Immature natural killer cell (primary cell): ENCODE measurements around the gene HECTD1. TPM values are rescaled to one million over a fixed set of nuclear protein-coding genes. Genes with fewer than 3 reads are reported as not detected.
"Not testable (repeated sequence)": the region's sequence is repeated elsewhere in the genome, so short reads cannot be mapped to it uniquely, and the experiment has no call there.

ENCODE experiments used
- DNase-seq, 3 donors: peaks; one replicate each; pipeline ENCODE4 v3.0.0; 2022; ENCODE audit warnings: mixed read lengths in 1 of 3
- H3K27ac Mint-ChIP-seq, 6 donors: one replicate each; pipeline ENCODE4 v1.8.0; 2020; ENCODE audit warnings: mixed read lengths in 6 of 6, mild to moderate bottlenecking in 5 of 6, inconsistent platforms in 4 of 6, moderate library complexity in 3 of 6
- H3K27me3 Mint-ChIP-seq, 3 donors: one replicate each; pipeline ENCODE4 v1.8.0; 2020 to 2021; ENCODE audit warnings: low read depth in 3 of 3, mild to moderate bottlenecking in 3 of 3, mixed read lengths in 3 of 3, moderate library complexity in 3 of 3, inconsistent platforms in 1 of 3
- H3K36me3 Mint-ChIP-seq, 3 donors: one replicate each; pipeline ENCODE4 v1.8.0; 2020; ENCODE audit warnings: mixed read lengths in 3 of 3, inconsistent platforms in 2 of 3, mild to moderate bottlenecking in 2 of 3
- H3K4me1 Mint-ChIP-seq, 2 donors: one replicate each; pipeline ENCODE4 v1.8.0; 2020; ENCODE audit warnings: inconsistent platforms in 2 of 2, mild to moderate bottlenecking in 2 of 2, mixed read lengths in 2 of 2, moderate library complexity in 1 of 2
- H3K4me3 Mint-ChIP-seq, 5 donors: one replicate each; pipeline ENCODE4 v1.8.0; 2020; ENCODE audit warnings: mild to moderate bottlenecking in 5 of 5, mixed read lengths in 5 of 5, inconsistent platforms in 3 of 5, moderate library complexity in 3 of 5
- H3K9me3 Mint-ChIP-seq, 6 donors: one replicate each; pipeline ENCODE4 v1.8.0; 2020; ENCODE audit warnings: mild to moderate bottlenecking in 6 of 6, mixed read lengths in 6 of 6, inconsistent platforms in 4 of 6, moderate library complexity in 3 of 6
- polyA plus RNA-seq, 3 donors: library from polyadenylated mRNA; unstranded; fragments of 300-500 nt; fragmentation: Illumina TruSeq; gene quantifications; one replicate each; pipeline ENCODE4 v1.2.3, GENCODE V29; 2021

The HECTD1 gene
- polyA plus RNA-seq, result 10 to 100 TPM; 10.6 to 36.1 (median 22.2) TPM

- Mint-ChIP-seq H3K9me3 (peaks cover 0 to 2% (median 0%) of the 10 kb centered on the region in 6 donors), H3K4me3 (peak within 1 kb of the TSS; percentile 93 to 96 (median 96)), H3K36me3 (peaks cover 3 to 11% (median 4%) of the 10 kb centered on the region in 3 donors), H3K4me1 (peaks cover 64 to 69% of the 10 kb centered on the region in 2 donors), H3K27me3 (peaks cover 16 to 26% (median 21%) of the 10 kb centered on the region in 3 donors), H3K27ac (peak within 1 kb of the TSS; percentile 99 to 100 (median 100))
- peak; percentile 90 to 93 (median 92) for DNase-seq
Observed at GRCh38 chr14:31207755-31208545, at the start of gene HECTD1. TSS of gene HECTD1 (minus strand) at chr14:31207793. CDS start at chr14:31205936, 1,857 bp downstream.

GRCh38 chr14:31257244-31257553, 49.6 kb upstream of the HECTD1 start:
- no peaks in the 10 kb centered on the region for H3K4me1 Mint-ChIP-seq
- peaks cover 0 to 5% (median 4%) of the 10 kb centered on the region in 3 donors for H3K27me3 Mint-ChIP-seq
- H3K4me3 Mint-ChIP-seq, result no peak overlapping the region
- no peaks in the 10 kb centered on the region for H3K36me3 Mint-ChIP-seq
- DNase-seq, result no peak
- no peaks in the 10 kb centered on the region for H3K9me3 Mint-ChIP-seq
- no peak overlapping the region for H3K27ac Mint-ChIP-seq

GRCh38 chr14:31256534-31257243, 49.1 kb upstream of the HECTD1 start:
- H3K9me3 Mint-ChIP-seq, result no peaks in the 10 kb centered on the region
- no peak overlapping the region for H3K27ac Mint-ChIP-seq
- H3K4me1 Mint-ChIP-seq, result no peaks in the 10 kb centered on the region
- no peak for DNase-seq
- H3K36me3 Mint-ChIP-seq, result no peaks in the 10 kb centered on the region
- no peak overlapping the region for H3K4me3 Mint-ChIP-seq
- H3K27me3 Mint-ChIP-seq, result peaks cover 0 to 5% (median 4%) of the 10 kb centered on the region in 3 donors

GRCh38 chr14:31255918-31256317, 48.3 kb upstream of the HECTD1 start:
- not testable (repeated sequence) for DNase-seq, H3K36me3 Mint-ChIP-seq, H3K27ac Mint-ChIP-seq, H3K27me3 Mint-ChIP-seq, H3K4me3 Mint-ChIP-seq, H3K4me1 Mint-ChIP-seq, H3K9me3 Mint-ChIP-seq

GRCh38 chr14:31255286-31255685, 47.7 kb upstream of the HECTD1 start:
- H3K4me1 Mint-ChIP-seq, result no peaks in the 10 kb centered on the region
- H3K4me3 Mint-ChIP-seq, result no peak overlapping the region
- no peaks in the 10 kb centered on the region for H3K9me3 Mint-ChIP-seq
- H3K27ac Mint-ChIP-seq, result no peak overlapping the region
- no peak for DNase-seq
- H3K36me3 Mint-ChIP-seq, result no peaks in the 10 kb centered on the region
- H3K27me3 Mint-ChIP-seq, result peaks cover 0 to 6% (median 2%) of the 10 kb centered on the region in 3 donors

GRCh38 chr14:31253746-31254471, 46.3 kb upstream of the HECTD1 start:
- Mint-ChIP-seq H3K9me3 (no peaks in the 10 kb centered on the region), H3K36me3 (no peaks in the 10 kb centered on the region), H3K27me3 (peaks cover 0 to 3% (median 2%) of the 10 kb centered on the region in 3 donors), H3K4me3 (no peak overlapping the region), H3K27ac (no peak overlapping the region), H3K4me1 (no peaks in the 10 kb centered on the region)
- DNase-seq, result no peak

- Mint-ChIP-seq H3K36me3 (no peaks in the 10 kb centered on the region), H3K27ac (no peak overlapping the region), H3K4me1 (no peaks in the 10 kb centered on the region), H3K4me3 (no peak overlapping the region), H3K27me3 (peaks cover 1 to 4% (median 3%) of the 10 kb centered on the region in 3 donors), H3K9me3 (no peaks in the 10 kb centered on the region)
- no peak for DNase-seq
Observed at GRCh38 chr14:31252865-31253264, 45.3 kb upstream of the HECTD1 start.

- Mint-ChIP-seq H3K27ac (peak overlapping the region in 1 of 6 donors; percentile 3), H3K27me3 (peaks cover 1 to 4% (median 2%) of the 10 kb centered on the region in 3 donors), H3K4me1 (no peaks in the 10 kb centered on the region)
Observed at GRCh38 chr14:31251028-31251958, 43.7 kb upstream of the HECTD1 start.

GRCh38 chr14:31244626-31245025, 37.0 kb upstream of the HECTD1 start:
- Mint-ChIP-seq H3K27me3 (peaks cover 0 to 2% (median 1%) of the 10 kb centered on the region in 3 donors), H3K9me3 (peaks cover 0 to under 1% (median 0%) of the 10 kb centered on the region in 6 donors), H3K27ac (no peak overlapping the region), H3K4me3 (no peak overlapping the region), H3K36me3 (no peaks in the 10 kb centered on the region), H3K4me1 (peaks cover 17 to 18% of the 10 kb centered on the region in 2 donors)
- DNase-seq, result no peak

More at GRCh38 chr14:31251028-31251958, 43.7 kb upstream of the HECTD1 start:
- Mint-ChIP-seq H3K36me3 (no peaks in the 10 kb centered on the region), H3K4me3 (no peak overlapping the region), H3K9me3 (no peaks in the 10 kb centered on the region)
- DNase-seq, result no peak

GRCh38 chr14:31243860-31244259, 36.3 kb upstream of the HECTD1 start:
- peaks cover 0 to 1% (median 0%) of the 10 kb centered on the region in 6 donors for H3K9me3 Mint-ChIP-seq
- no peaks in the 10 kb centered on the region for H3K36me3 Mint-ChIP-seq
- peaks cover 17 to 19% of the 10 kb centered on the region in 2 donors for H3K4me1 Mint-ChIP-seq
- DNase-seq, result no peak
- no peak overlapping the region for H3K4me3 Mint-ChIP-seq
- H3K27ac Mint-ChIP-seq, result peak overlapping the region in 1 of 6 donors; percentile 7
- peaks cover 0 to 2% (median 1%) of the 10 kb centered on the region in 3 donors for H3K27me3 Mint-ChIP-seq

GRCh38 chr14:31242161-31242940, 34.8 kb upstream of the HECTD1 start:
- peak overlapping the region; percentile 33 to 79 (median 67) for H3K27ac Mint-ChIP-seq
- H3K4me3 Mint-ChIP-seq, result peak overlapping the region; percentile 63 to 76 (median 66)
- H3K4me1 Mint-ChIP-seq, result peaks cover 17 to 19% of the 10 kb centered on the region in 2 donors
- H3K27me3 Mint-ChIP-seq, H3K9me3 Mint-ChIP-seq, H3K36me3 Mint-ChIP-seq: not testable (repeated sequence)
- DNase-seq, result peak; percentile 30 to 34 (median 32)

GRCh38 chr14:31241450-31242114, 34.0 kb upstream of the HECTD1 start:
- Mint-ChIP-seq H3K27me3 (no peaks in the 10 kb centered on the region), H3K4me1 (peaks cover 17 to 19% of the 10 kb centered on the region in 2 donors), H3K4me3 (peak overlapping the region; percentile 63 to 76 (median 66)), H3K36me3 (no peaks in the 10 kb centered on the region), H3K27ac (peak overlapping the region; percentile 26 to 79 (median 67)), H3K9me3 (peaks cover 0 to 1% (median 0%) of the 10 kb centered on the region in 6 donors)
- DNase-seq, result peak; percentile 36 to 52 (median 43)
